Uterus (tissue), 2 donors: ENCODE results near the gene COQ6.

Source experiments
- CTCF ChIP-seq, 4 experiments: fragments of 200-600 bp in 2 of 4; fragments of 450-650 bp in 2 of 4; sonication (generic) in 2 of 4; IDR thresholded peaks; one replicate each; pipeline ENCODE4 v1.5.1; 2016 to 2019; ENCODE audit warnings: antibody characterized with exemption in 4 of 4, mild to moderate bottlenecking in 2 of 4, moderate library complexity in 1 of 4
- POLR2A ChIP-seq, 2 donors: fragments of 450-650 bp; IDR thresholded peaks; one replicate each; pipeline ENCODE4 v1.6.1; 2016; ENCODE audit warnings: antibody characterized with exemption in 2 of 2, mild to moderate bottlenecking in 1 of 2, moderate library complexity in 1 of 2

GRCh38 chr14:73976125-73976524 is 26.0 kb downstream of the COQ6 start:
- TF ChIP-seq POLR2A (IDR thresholded peaks at IDR 0.05) (no peak), CTCF (IDR thresholded peaks at IDR 0.05) (no peak)
